WTC11 (cell line): ENCODE results near the gene LDLRAD4.

Source experiments
- USF2 ChIP-seq: sonication (generic); formaldehyde crosslinking; IDR thresholded peaks from 2 replicates; pipeline ENCODE4 v1.8.1; 2023; ENCODE audit warnings: mild to moderate bottlenecking, missing genetic modification reagents, moderate library complexity
- ZBTB43 ChIP-seq: sonication (generic); formaldehyde crosslinking; IDR thresholded peaks from 2 replicates; pipeline ENCODE4 v1.8.1; 2023; ENCODE audit warnings: mild to moderate bottlenecking, missing genetic modification reagents
- ZNF512 ChIP-seq: sonication (generic); formaldehyde crosslinking; IDR thresholded peaks from 2 replicates; pipeline ENCODE4 v1.8.1; 2022; ENCODE audit warnings: missing genetic modification reagents, borderline replicate concordance

- TF ChIP-seq ZBTB43 (CRISPR knock-in tag) (no peak), ZNF512 (CRISPR knock-in tag) (no peak), USF2 (CRISPR knock-in tag) (no peak)
Measured at GRCh38 chr18:13570216-13570615, 351.7 kb downstream of the LDLRAD4 start.
